Caco-2 (cell line): Measurements from ENCODE around the gene LYZL1. TPM values are rescaled to one million over a fixed set of nuclear protein-coding genes. Genes with fewer than 3 reads are reported as not detected.

ENCODE experiments used
- BruUV-seq: library from RNA; stranded (reverse); fragments of 400-500 nt; replicated peaks from 2 replicates; lab custom pipeline; 2021; lab: Mats Ljungman, UMichigan
- CTCF ChIA-PET: fragments of 300-600 bp; sonication (Branson Sonifier 250); formaldehyde crosslinking; loops from one replicate; lab custom pipeline; 2022; ENCODE audit warnings: antibody characterized with exemption; lab: Charles Lee
- POLR2A ChIA-PET: fragments of 300-600 bp; sonication (Branson Sonifier 250); formaldehyde crosslinking; loops from one replicate; lab custom pipeline; 2022; ENCODE audit warnings: antibody characterized with exemption; lab: Charles Lee
- DNase-seq, 2 experiments: peaks; one replicate each; pipeline versions ENCODE4 v3.0.0 to v3.0.0-alpha.2; 2020 to 2022
- H3K27me3 ChIP-seq: replicated peaks from 2 replicates; pipeline ENCODE4 v1.6.0; 2011; ENCODE audit warnings: low read length; ENCODE audit not compliant: control insufficient read depth, insufficient read depth
- H3K36me3 ChIP-seq: 2 replicates; pipeline ENCODE4 v1.5.1; 2011; ENCODE audit warnings: low read length; ENCODE audit not compliant: control insufficient read depth, insufficient read depth
- H3K4me1 ChIP-seq: fragments of 250-450 bp; sonication (Bioruptor Pico); 2 replicates; pipeline ENCODE4 v1.5.1; 2020; ENCODE audit warnings: mild to moderate bottlenecking
- H3K4me3 ChIP-seq: 2 replicates; pipeline ENCODE4 v1.5.1; 2011; ENCODE audit warnings: low read depth, mild to moderate bottlenecking, control low read depth, low read length
- H3K9me3 ChIP-seq: fragments of 250-450 bp; sonication (Bioruptor Pico); 2 replicates; pipeline ENCODE4 v1.5.1; 2020; ENCODE audit warnings: mild to moderate bottlenecking, moderate library complexity
- H3K27ac Mint-ChIP-seq: one replicate; pipeline ENCODE4 v1.8.0; 2022; ENCODE audit warnings: mixed read lengths; ENCODE audit not compliant: unreplicated experiment
- H3K27me3 Mint-ChIP-seq: one replicate; pipeline ENCODE4 v1.8.0; 2022; ENCODE audit warnings: mixed read lengths; ENCODE audit not compliant: insufficient read depth, unreplicated experiment
- H3K36me3 Mint-ChIP-seq: one replicate; pipeline ENCODE4 v1.8.0; 2022; ENCODE audit warnings: mild to moderate bottlenecking, mixed read lengths; ENCODE audit not compliant: insufficient read depth, unreplicated experiment
- H3K4me1 Mint-ChIP-seq: one replicate; pipeline ENCODE4 v1.8.0; 2022; ENCODE audit warnings: low read depth, mixed read lengths; ENCODE audit not compliant: unreplicated experiment
- H3K4me3 Mint-ChIP-seq: one replicate; pipeline ENCODE4 v1.8.0; 2022; ENCODE audit warnings: mild to moderate bottlenecking, moderate library complexity, mixed read lengths; ENCODE audit not compliant: unreplicated experiment
- H3K9me3 Mint-ChIP-seq: one replicate; pipeline ENCODE4 v1.8.0; 2022; ENCODE audit warnings: mixed read lengths; ENCODE audit not compliant: unreplicated experiment
- intact Hi-C: fragments of 100-400 bp; cut with micrococcal nuclease; formaldehyde crosslinking; loops from one replicate; pipeline ENCODE4 v1.10.0; 2022; ENCODE audit not compliant: unreplicated experiment
- total RNA-seq: library from RNA; stranded (reverse); gene quantifications from 2 replicates; pipeline ENCODE4 v1.2.3, GENCODE V29; 2022
- TF ChIP-seq, protein P1 (sequence below), 2 experiments: fragments of 200-600 bp in 1 of 2; IDR thresholded peaks; 1 replicate in 1 of 2; 2 replicates in 1 of 2; pipeline versions ENCODE4 v1.5.1 to v1.8.0; 2011 to 2022; ENCODE audit warnings: antibody characterized with exemption in 1 of 2, control low read depth in 1 of 2, inconsistent platforms in 1 of 2, low read depth in 1 of 2, low read length in 1 of 2, mild to moderate bottlenecking in 1 of 2, moderate library complexity in 1 of 2; ENCODE audit not compliant: insufficient read depth in 1 of 2, severe bottlenecking in 1 of 2, unreplicated experiment in 1 of 2

LYZL1 gene
- total RNA-seq, 1 experiment from 2014 or later: not detected

DNA sequence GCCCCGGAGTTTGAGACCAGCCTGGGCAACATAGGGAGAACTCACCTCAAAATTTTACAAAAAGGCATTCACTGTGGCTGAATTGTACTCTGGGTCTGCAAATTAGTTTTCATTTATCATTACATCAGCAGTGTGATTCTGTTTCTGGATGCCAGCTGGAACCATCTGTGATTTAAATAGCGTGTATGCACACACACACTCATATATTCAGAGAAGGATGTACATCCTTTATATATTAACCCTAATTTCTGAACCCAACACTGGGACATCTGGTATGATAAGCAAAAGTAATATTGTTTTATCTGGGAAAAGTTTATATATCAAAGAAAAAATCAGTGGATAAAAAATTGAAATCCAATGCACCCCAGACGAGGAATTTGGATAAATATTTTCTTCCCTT is 33.8 kb upstream of the LYZL1 start:
- Histone ChIP-seq H3K4me1 (peaks cover 65% of the 10 kb centered on the region), H3K9me3 (no peaks in the 10 kb centered on the region), H3K27me3 (no peaks in the 10 kb centered on the region), H3K4me3 (no peak overlapping the region), H3K36me3 (no peaks in the 10 kb centered on the region)
- H3K36me3 Mint-ChIP-seq: no peaks in the 10 kb centered on the region
- intact Hi-C loops: loop anchor here (2.0 to 5.0 kb wide), 2 partner anchors 114 to 578 kb away; partner anchors contain the start of gene BAMBI
- peaks cover 62% of the 10 kb centered on the region for H3K4me1 Mint-ChIP-seq
- peak overlapping the region; percentile 90 for H3K27ac Mint-ChIP-seq
- CTCF ChIA-PET: interaction anchor here (0.9 to 1.9 kb wide), 4 partner anchors 11 to 49 kb away, joined by 5 to 9 read pairs (median 7); no protein-coding TSS in a partner anchor
- POLR2A ChIA-PET: no interaction called here
- TF ChIP-seq, protein P1, sequence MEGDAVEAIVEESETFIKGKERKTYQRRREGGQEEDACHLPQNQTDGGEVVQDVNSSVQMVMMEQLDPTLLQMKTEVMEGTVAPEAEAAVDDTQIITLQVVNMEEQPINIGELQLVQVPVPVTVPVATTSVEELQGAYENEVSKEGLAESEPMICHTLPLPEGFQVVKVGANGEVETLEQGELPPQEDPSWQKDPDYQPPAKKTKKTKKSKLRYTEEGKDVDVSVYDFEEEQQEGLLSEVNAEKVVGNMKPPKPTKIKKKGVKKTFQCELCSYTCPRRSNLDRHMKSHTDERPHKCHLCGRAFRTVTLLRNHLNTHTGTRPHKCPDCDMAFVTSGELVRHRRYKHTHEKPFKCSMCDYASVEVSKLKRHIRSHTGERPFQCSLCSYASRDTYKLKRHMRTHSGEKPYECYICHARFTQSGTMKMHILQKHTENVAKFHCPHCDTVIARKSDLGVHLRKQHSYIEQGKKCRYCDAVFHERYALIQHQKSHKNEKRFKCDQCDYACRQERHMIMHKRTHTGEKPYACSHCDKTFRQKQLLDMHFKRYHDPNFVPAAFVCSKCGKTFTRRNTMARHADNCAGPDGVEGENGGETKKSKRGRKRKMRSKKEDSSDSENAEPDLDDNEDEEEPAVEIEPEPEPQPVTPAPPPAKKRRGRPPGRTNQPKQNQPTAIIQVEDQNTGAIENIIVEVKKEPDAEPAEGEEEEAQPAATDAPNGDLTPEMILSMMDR (IDR thresholded peaks at IDR 0.05; ENCODE audit: insufficient read depth in 1 of 2, low read depth in 1 of 2, low read length in 1 of 2, severe bottlenecking in 1 of 2, unreplicated experiment in 1 of 2): no peak
- no peak for DNase-seq
- H3K9me3 Mint-ChIP-seq: peaks cover 5% of the 10 kb centered on the region
- no peaks in the 10 kb centered on the region for H3K27me3 Mint-ChIP-seq
- H3K4me3 Mint-ChIP-seq: peak overlapping the region; percentile 30
- TSS peak; percentile 88 for BruUV-seq

DNA sequence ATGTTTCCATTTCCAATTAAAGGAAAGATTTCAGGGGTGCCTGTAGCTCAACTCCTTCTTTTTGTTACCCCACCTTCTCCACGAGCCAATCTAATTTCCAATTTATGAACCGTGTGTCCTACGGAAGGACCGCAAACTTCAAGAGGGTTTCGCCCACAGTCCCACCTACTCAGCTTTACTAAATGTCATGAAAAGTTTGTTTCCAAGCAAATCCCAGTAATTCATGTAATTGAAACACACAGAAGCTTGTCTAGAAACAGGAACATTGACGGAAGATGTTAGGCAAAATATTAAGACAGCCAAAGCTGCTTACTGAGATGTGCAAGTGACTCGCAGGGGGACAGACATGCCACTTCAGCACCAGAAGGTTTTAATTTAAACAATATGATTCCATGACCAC is 32.9 kb upstream of the LYZL1 start:
- no TSS peak for BruUV-seq
- Histone ChIP-seq H3K9me3 (no peaks in the 10 kb centered on the region), H3K27me3 (no peaks in the 10 kb centered on the region), H3K4me1 (peaks cover 65% of the 10 kb centered on the region), H3K4me3 (no peak overlapping the region), H3K36me3 (no peaks in the 10 kb centered on the region)
- H3K4me3 Mint-ChIP-seq: peak overlapping the region; percentile 55
- CTCF ChIA-PET: interaction anchor here (0.6 to 2.2 kb wide), 6 partner anchors 13 to 592 kb away, joined by 3 to 9 read pairs (median 4); no protein-coding TSS in a partner anchor
- no peaks in the 10 kb centered on the region for H3K36me3 Mint-ChIP-seq
- DNase-seq: no peak
- H3K27ac Mint-ChIP-seq: peak overlapping the region; percentile 90
- POLR2A ChIA-PET: no interaction called here
- intact Hi-C loops: loop anchor here (2.0 to 5.0 kb wide), 4 partner anchors 21 to 579 kb away; partner anchors contain the start of gene BAMBI
- peaks cover 62% of the 10 kb centered on the region for H3K4me1 Mint-ChIP-seq
- TF ChIP-seq, protein P1 (IDR thresholded peaks at IDR 0.05; ENCODE audit: insufficient read depth in 1 of 2, low read depth in 1 of 2, low read length in 1 of 2, severe bottlenecking in 1 of 2, unreplicated experiment in 1 of 2): no peak
- no peaks in the 10 kb centered on the region for H3K27me3 Mint-ChIP-seq
- H3K9me3 Mint-ChIP-seq: no peaks in the 10 kb centered on the region

DNA sequence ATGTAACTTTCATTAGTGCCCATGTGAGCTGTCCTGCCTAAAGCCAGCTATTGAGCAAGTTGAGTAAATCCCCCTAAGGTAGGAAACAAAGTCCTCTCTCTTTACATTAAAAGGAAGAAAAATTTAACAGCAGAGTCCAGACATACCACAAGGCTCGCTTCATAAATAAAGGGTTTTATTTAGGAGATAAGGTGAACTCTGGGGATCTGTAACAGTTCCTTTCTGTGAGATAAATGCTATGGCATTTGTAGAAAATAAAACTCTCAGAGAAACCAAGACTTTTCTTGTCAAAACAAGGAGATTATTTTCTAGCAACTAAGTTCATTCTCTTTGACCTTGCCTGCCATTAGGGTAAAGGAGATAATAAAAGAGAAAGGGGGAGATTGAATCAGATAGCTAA is 32.3 kb upstream of the LYZL1 start:
- peak overlapping the region; percentile 55 for H3K4me3 Mint-ChIP-seq
- H3K27me3 Mint-ChIP-seq: no peaks in the 10 kb centered on the region
- DNase-seq: peak in 1 of 2 experiments; percentile 52
- ChIA-PET POLR2A (no interaction called here), CTCF (interaction anchor here (0.7 to 2.2 kb wide), 8 partner anchors 14 to 593 kb away, joined by 3 to 9 read pairs (median 4); partner anchors contain the start of gene BAMBI)
- Histone ChIP-seq H3K27me3 (no peaks in the 10 kb centered on the region), H3K36me3 (no peaks in the 10 kb centered on the region), H3K4me3 (no peak overlapping the region), H3K9me3 (no peaks in the 10 kb centered on the region), H3K4me1 (peaks cover 65% of the 10 kb centered on the region)
- intact Hi-C loops: loop anchor here (2.0 to 5.0 kb wide), 4 partner anchors 20 to 579 kb away; partner anchors contain the start of gene BAMBI
- H3K36me3 Mint-ChIP-seq: no peaks in the 10 kb centered on the region
- TF ChIP-seq, protein P1 (IDR thresholded peaks at IDR 0.05; ENCODE audit: insufficient read depth in 1 of 2, low read depth in 1 of 2, low read length in 1 of 2, severe bottlenecking in 1 of 2, unreplicated experiment in 1 of 2): no peak
- H3K9me3 Mint-ChIP-seq: peaks cover 4% of the 10 kb centered on the region
- peak overlapping the region; percentile 90 for H3K27ac Mint-ChIP-seq
- BruUV-seq: TSS peak; percentile 65
- peaks cover 57% of the 10 kb centered on the region for H3K4me1 Mint-ChIP-seq
